ENCODE results near the gene A1CF. TPM values are rescaled to one million over a fixed set of nuclear protein-coding genes. Genes with fewer than 3 reads are reported as not detected.
"Not testable (repeated sequence)": the region's sequence is repeated elsewhere in the genome, so short reads cannot be mapped to it uniquely, and the experiment has no call there.

A1CF gene
- total RNA-seq, 1 experiment from 2014 or later = not detected

- H3K4me3 ChIP-seq = no peak overlapping the region
These were observed 55.4 kb downstream of the A1CF start for GRCh38 chr10:50830066-50830465.

GRCh38 chr10:50824782-50825181 is 60.6 kb downstream of the A1CF start:
- DNase-seq = no peak
- Histone ChIP-seq H3K36me3 (no peaks in the 10 kb centered on the region), H3K27me3 (no peaks in the 10 kb centered on the region), H3K9me3 (no peaks in the 10 kb centered on the region), H3K4me3 (no peak overlapping the region)

More at GRCh38 chr10:50830066-50830465, 55.4 kb downstream of the A1CF start:
- no peak for DNase-seq
- Histone ChIP-seq H3K36me3 (no peaks in the 10 kb centered on the region), H3K27me3 (no peaks in the 10 kb centered on the region), H3K9me3 (no peaks in the 10 kb centered on the region)

DNA sequence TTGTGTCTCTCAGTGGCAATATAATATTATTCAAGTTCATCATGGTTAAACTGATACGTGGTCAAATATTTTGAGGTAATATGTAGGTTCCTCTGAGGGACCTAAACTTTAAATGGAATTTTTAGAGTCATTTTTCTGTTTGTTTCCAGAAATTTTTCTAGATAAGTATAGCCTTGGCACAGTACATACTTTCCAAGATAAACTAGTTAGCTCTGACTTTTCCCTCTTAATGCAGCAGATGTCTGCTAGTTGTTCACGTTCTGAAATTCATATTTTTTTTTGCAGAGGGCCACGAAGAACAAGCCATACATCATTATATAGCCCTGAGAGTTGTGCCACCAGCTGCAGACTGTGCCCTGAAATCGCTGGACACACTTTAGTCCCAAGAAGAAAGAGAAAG is 61.6 kb downstream of the A1CF start:
- Histone ChIP-seq H3K4me3 (no peak overlapping the region), H3K9me3 (no peaks in the 10 kb centered on the region), H3K27me3 (no peaks in the 10 kb centered on the region), H3K36me3 (no peaks in the 10 kb centered on the region)
- DNase-seq = no peak

GRCh38 chr10:50809596-50809995 is 75.8 kb downstream of the A1CF start:
- no peak for DNase-seq
- no peaks in the 10 kb centered on the region for H3K27me3 ChIP-seq
- no peak overlapping the region for H3K4me3 ChIP-seq
- no peaks in the 10 kb centered on the region for H3K36me3 ChIP-seq
- H3K9me3 ChIP-seq = no peaks in the 10 kb centered on the region

DNA sequence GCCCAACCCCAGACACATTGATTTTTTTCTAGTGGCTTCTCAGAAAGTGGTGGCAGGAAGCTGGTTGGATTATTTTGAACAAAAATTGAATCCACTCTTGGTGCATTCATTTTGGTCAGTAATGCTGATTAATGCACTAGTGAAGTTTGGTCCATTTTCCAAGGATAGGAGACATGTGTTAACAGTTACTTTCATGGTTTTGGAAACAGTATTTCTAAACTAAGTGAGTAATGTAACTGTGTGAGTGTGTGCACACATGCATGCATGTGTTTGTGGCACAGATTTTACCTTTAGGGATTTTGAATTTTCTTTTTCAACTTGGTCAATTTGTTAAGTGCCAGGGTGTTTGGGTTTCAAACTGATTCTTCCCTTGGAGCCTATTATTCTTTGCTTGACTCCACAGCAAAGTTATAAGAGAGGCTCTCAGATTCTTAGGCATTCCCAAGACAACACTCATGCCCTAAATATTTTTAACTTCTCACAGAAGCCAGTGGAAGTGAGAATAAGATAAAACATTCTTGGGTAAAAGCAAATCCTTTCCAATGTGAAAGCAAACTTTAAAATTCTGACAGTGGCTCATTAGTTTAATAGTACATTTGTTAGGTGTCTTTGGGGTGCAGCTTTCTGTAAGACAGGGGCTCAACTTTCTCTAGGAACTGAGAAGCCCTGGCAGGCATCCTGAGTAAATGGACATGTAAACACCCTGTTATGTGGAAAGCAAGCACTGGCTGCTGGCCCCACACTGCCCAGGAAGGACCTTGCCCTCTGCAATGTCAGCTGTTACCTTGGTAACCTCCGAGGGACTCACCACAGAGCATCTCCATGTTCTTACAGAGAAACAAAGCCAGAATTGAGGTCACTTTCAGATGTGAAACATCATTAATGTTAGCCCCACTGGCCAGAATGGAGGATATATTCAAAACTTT is 77.3 kb downstream of the A1CF start:
- DNase-seq = peak; percentile 43
- Histone ChIP-seq H3K36me3 (no peaks in the 10 kb centered on the region), H3K27me3 (no peaks in the 10 kb centered on the region), H3K9me3 (no peaks in the 10 kb centered on the region), H3K4me3 (no peak overlapping the region)

DNA sequence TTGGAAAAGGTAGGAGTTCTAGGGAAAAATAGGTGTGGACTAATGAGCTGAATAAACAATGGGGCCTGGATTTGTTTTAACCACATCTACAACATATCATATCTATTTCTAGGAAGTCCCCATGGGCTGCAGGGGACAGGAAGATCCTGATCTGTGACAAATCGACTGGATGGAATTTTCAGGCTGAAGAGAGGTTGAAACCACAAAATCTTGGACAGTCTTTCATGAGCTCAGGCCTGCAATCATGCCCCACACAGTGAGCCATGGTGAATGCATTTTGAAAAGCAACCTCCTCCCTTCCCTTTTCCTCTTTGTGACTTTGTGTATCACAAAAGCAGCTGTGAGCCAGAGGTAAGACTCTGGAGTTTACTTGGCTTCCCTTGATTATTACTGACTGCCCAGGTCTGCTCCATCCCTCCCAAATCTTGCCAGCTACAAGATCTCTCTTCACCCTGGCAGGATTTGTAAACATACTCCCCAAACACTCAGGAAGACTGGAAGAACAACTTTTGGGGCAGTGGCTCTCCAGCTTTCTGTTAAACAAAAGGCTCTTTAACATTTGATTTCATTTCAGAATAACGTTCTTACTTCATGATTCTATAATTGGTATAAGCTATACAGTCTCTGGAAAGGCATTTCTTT is 79.3 kb downstream of the A1CF start:
- H3K9me3 ChIP-seq = no peaks in the 10 kb centered on the region
- DNase-seq = no peak
- no peaks in the 10 kb centered on the region for H3K36me3 ChIP-seq
- no peaks in the 10 kb centered on the region for H3K27me3 ChIP-seq
- no peak overlapping the region for H3K4me3 ChIP-seq

DNA sequence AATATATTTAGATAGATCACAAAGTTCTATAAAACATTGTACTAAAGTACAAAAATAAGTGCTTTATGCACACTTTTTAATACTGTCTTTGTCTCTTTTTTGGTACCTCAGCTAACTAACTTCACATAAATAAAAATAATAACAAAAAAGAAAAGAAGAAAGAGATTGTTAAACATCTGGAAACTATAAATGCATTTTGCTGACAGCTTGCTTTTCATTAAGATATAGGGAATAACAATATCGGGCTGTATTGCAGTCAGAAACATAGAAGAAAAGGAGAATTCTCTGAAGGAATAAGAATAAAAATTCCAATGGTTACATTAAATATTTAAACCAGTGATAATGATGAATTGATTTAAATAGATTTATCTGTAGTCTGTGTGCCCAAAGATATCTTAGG is 85.8 kb downstream of the A1CF start:
- no peak for DNase-seq
- no peaks in the 10 kb centered on the region for H3K27me3 ChIP-seq
- H3K9me3 ChIP-seq = no peaks in the 10 kb centered on the region
- H3K36me3 ChIP-seq = no peaks in the 10 kb centered on the region
- no peak overlapping the region for H3K4me3 ChIP-seq

- no peak overlapping the region for H3K4me3 ChIP-seq
- H3K36me3 ChIP-seq = no peaks in the 10 kb centered on the region
- no peaks in the 10 kb centered on the region for H3K27me3 ChIP-seq
These were observed 87.1 kb downstream of the A1CF start for GRCh38 chr10:50798297-50798696.

DNA sequence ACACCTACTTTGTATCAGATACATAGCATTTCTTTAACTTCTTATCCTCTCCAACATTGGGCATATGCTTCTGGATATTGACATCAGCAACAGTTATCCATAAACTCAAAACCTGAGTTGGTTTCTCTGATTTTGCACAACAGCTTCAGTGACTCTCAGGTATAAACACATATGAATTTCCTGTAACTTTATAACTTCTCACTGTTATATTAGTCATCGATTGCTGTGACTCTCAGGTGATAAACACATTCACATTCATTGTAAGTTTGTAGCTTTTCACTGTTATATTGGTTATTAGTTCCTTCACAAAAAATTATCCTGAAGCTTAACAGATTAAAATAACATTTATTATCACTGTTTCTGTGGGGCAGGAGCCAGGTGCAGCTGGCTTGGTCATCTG is 88.7 kb downstream of the A1CF start:
- Histone ChIP-seq H3K9me3 (no peaks in the 10 kb centered on the region), H3K36me3 (no peaks in the 10 kb centered on the region), H3K4me3 (no peak overlapping the region), H3K27me3 (no peaks in the 10 kb centered on the region)
- no peak for DNase-seq

More at GRCh38 chr10:50798297-50798696, 87.1 kb downstream of the A1CF start:
- no peak for DNase-seq
- no peaks in the 10 kb centered on the region for H3K9me3 ChIP-seq

DNA sequence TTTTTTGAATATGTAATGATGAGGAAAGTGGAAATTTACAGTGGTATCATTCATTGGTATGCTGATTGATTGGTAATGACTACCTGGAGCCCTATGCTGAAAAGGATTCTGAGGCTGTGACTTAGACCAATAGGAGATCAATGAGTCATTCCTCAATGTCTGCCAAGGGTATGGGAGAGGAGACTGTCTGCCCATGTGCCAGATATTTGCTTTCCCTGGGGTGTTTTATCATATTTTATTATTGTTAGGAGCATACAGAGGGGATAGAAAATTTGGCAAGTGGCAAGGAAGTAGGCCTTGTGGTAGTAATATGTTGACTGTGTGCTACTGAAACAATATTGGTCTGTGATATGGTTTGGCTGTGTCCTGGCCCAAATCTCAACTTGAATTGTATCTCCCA is 90.9 kb downstream of the A1CF start:
- peak; percentile 42 for DNase-seq
- H3K36me3 ChIP-seq = no peaks in the 10 kb centered on the region
- H3K9me3 ChIP-seq = no peaks in the 10 kb centered on the region
- no peak overlapping the region for H3K4me3 ChIP-seq
- no peaks in the 10 kb centered on the region for H3K27me3 ChIP-seq

- H3K36me3 ChIP-seq = no peaks in the 10 kb centered on the region
- no peak overlapping the region for H3K4me3 ChIP-seq
- no peaks in the 10 kb centered on the region for H3K9me3 ChIP-seq
- H3K27me3 ChIP-seq = no peaks in the 10 kb centered on the region
- no peak for DNase-seq
These were observed 96.2 kb downstream of the A1CF start for GRCh38 chr10:50788951-50789945.

DNA sequence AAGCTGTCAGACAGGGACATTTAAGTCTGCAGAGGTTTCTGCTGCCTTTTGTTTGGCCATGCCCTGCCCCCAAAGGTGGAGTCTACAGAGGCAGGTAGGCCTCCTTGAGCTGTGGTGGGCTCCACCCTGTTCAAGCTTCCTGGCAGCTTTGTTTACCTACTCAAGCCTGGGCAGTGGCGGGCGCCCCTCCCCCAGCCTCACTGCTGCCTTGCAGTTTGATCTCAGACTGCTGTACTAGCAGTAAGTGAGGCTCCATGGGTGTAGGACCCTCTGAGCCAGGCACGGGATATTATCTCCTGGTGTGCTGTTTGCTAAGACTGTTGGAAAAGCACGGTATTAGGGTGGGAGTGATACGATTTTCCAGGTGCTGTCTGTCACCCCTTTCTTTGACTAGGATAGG is 97.5 kb downstream of the A1CF start:
- not testable (repeated sequence) for H3K9me3 ChIP-seq, H3K27me3 ChIP-seq, DNase-seq, H3K4me3 ChIP-seq, H3K36me3 ChIP-seq

- H3K9me3 ChIP-seq, DNase-seq, H3K27me3 ChIP-seq, H3K36me3 ChIP-seq, H3K4me3 ChIP-seq: not testable (repeated sequence)
These were observed 103.4 kb downstream of the A1CF start for GRCh38 chr10:50782017-50782416.

DNA sequence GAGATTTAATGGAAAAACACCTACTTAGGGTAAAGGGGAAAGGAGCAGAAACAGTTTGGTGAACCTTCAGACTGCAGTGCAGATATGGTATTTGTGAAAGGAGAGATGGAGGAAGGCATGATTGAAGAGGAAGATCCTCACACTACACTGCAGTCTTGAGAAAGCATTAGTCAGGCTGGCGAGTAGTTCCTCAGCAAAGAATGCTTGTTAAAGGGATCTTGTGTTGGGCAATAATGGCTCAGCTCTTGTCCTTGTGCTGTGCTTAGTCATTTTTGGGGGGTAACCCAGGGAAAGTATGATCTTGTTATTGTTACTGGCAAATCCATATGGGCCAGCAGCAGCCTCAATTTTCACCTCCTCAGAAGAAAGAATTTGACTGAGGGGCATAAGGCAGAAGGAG is 105.4 kb downstream of the A1CF start:
- H3K27me3 ChIP-seq, H3K9me3 ChIP-seq, H3K4me3 ChIP-seq, H3K36me3 ChIP-seq, DNase-seq: not testable (repeated sequence)

- not testable (repeated sequence) for H3K27me3 ChIP-seq, H3K4me3 ChIP-seq, DNase-seq, H3K9me3 ChIP-seq, H3K36me3 ChIP-seq
These were observed 110.6 kb downstream of the A1CF start for GRCh38 chr10:50774868-50775267.

- H3K9me3 ChIP-seq = not testable (repeated sequence)
These were observed 113.4 kb downstream of the A1CF start for GRCh38 chr10:50772042-50772441.

More at GRCh38 chr10:50772042-50772441, 113.4 kb downstream of the A1CF start:
- not testable (repeated sequence) for H3K27me3 ChIP-seq, H3K36me3 ChIP-seq, DNase-seq, H3K4me3 ChIP-seq
